Measurements from ENCODE around the gene POLR3H.

POLR3H gene

GRCh38 chr22:41518048-41518347 lies 26.3 kb downstream of the POLR3H start:
- no peak for DNase-seq (ENCODE audit: low read depth)
- TF ChIP-seq, protein P1, sequence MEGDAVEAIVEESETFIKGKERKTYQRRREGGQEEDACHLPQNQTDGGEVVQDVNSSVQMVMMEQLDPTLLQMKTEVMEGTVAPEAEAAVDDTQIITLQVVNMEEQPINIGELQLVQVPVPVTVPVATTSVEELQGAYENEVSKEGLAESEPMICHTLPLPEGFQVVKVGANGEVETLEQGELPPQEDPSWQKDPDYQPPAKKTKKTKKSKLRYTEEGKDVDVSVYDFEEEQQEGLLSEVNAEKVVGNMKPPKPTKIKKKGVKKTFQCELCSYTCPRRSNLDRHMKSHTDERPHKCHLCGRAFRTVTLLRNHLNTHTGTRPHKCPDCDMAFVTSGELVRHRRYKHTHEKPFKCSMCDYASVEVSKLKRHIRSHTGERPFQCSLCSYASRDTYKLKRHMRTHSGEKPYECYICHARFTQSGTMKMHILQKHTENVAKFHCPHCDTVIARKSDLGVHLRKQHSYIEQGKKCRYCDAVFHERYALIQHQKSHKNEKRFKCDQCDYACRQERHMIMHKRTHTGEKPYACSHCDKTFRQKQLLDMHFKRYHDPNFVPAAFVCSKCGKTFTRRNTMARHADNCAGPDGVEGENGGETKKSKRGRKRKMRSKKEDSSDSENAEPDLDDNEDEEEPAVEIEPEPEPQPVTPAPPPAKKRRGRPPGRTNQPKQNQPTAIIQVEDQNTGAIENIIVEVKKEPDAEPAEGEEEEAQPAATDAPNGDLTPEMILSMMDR (IDR thresholded peaks at IDR 0.05; ENCODE audit: insufficient read depth, low read depth, low read length, missing control alignments): no peak

DNA sequence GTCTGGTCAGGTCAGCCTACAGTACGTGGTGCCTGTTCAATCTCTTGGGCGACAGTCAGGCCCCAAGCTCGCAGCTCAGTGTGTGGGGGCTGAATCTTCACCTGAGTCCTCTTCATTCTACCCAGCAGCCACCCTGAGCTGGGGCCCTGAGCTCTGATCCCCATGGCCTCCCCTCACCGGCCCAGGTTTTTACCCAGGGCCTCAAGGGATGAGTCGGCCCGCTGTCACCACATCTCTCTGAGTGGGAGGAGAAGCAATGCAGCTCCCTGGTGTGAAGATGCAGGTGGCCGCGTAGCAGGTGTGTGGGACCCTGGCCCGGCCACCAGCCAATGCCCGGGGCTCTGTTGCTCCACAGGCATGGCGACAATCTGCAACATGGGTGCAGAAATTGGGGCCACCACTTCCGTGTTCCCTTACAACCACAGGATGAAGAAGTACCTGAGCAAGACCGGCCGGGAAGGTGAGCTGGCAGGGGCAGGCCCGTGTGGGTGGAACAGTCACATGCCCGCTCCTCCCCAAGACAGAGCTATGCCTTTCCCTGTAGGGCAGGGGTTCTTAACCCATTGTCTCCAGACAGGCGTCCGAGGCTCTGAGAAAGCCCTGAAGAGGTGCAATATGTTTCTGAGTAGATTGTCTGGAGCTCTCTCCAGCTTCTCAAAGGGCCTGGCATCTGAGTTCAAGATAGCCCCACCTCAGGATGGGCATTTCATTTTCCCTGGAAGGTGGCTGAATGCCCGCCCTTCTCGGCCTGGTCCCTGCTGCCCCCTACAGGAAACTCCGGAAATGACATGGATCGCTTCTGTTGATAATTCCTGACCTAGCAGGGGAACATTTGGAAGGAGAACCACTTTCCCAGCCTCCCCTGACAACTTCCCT lies 26.9 kb downstream of the POLR3H start:
- no peak overlapping the region for H3K4me3 ChIP-seq (ENCODE audit: low read length)
- TF ChIP-seq, protein P1 (IDR thresholded peaks at IDR 0.05; ENCODE audit: insufficient read depth, low read depth, low read length, missing control alignments): peak; percentile 91
- DNase-seq (ENCODE audit: low read depth): peak; percentile 84

More at GRCh38 chr22:41518048-41518347, 26.3 kb downstream of the POLR3H start:
- no peak overlapping the region for H3K4me3 ChIP-seq (ENCODE audit: low read length)

DNA sequence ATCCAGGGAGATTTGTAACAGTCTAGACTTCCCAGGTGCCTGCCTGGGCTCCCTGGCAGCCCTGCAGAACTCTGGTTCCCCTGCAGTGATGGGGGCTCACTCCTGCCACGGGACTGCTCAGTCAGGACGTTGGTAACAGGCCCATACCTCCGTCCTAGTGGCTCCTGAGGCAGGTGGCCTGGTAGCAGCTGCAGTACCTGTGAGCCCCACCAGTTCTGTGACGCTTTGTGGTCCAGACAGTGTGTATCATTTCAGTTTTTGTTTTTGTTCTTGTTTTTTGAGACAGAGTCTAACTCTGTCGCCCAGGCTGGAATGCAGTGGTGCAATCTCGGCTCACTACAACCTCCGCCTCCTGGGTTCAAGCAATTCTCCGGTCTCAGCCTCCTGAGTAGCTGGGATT lies 27.8 kb downstream of the POLR3H start:
- TF ChIP-seq, protein P1 (IDR thresholded peaks at IDR 0.05; ENCODE audit: insufficient read depth, low read depth, low read length, missing control alignments): no peak
- H3K4me3 ChIP-seq (ENCODE audit: low read length): no peak overlapping the region
- DNase-seq (ENCODE audit: low read depth): no peak

DNA sequence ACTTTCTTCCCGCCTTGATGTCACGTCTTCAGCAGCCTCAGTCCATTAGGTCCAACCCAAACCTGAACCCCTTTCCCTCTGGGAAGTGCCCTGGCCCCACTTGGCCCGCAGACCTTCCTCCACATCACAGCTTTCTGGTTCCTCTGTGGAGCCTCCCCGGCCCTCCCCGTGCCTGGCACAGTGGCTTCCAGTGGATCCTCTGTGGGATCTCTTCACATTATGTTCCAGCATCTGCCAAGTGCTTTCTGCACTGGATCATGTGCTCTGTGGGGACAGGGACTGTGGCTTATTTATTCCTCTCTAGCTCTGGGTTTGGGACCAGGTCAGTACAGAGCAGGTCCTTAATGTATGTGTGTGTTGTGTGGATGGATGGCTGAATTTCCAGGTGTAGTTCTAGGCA lies 30.9 kb downstream of the POLR3H start:
- DNase-seq (ENCODE audit: low read depth): no peak
- TF ChIP-seq, protein P1 (IDR thresholded peaks at IDR 0.05; ENCODE audit: insufficient read depth, low read depth, low read length, missing control alignments): no peak
- H3K4me3 ChIP-seq (ENCODE audit: low read length): no peak overlapping the region

GRCh38 chr22:41512421-41513194 lies 31.7 kb downstream of the POLR3H start:
- peak; percentile 75 for DNase-seq (ENCODE audit: low read depth)
- H3K4me3 ChIP-seq (ENCODE audit: low read length): no peak overlapping the region
- TF ChIP-seq, protein P1 (IDR thresholded peaks at IDR 0.05; ENCODE audit: insufficient read depth, low read depth, low read length, missing control alignments): no peak

DNA sequence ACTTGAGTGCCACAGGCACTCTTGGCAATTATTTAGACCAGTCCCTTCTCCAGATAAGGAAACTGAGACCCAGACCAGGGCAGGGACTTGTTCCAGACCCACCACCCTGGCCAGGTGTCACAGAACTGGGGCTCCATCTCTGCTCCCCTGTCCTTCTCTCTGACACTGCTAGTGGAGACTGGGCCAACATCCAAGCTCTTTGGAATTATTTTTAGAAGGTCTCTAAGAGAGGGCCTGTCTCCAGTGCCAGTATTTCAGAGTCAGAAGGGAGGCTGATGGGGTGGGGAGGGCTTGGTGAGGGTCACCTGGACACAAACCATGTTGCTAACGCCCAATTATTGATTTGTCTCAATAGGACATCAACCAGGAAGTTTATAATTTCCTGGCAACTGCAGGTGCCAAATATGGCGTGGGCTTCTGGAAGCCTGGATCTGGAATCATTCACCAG lies 32.7 kb downstream of the POLR3H start:
- TF ChIP-seq, protein P1 (IDR thresholded peaks at IDR 0.05; ENCODE audit: insufficient read depth, low read depth, low read length, missing control alignments): no peak
- no peak overlapping the region for H3K4me3 ChIP-seq (ENCODE audit: low read length)
- DNase-seq (ENCODE audit: low read depth): no peak
